HG03354 (cell line): ENCODE results near the gene SIKE1.
"Not testable (repeated sequence)": the region's sequence is repeated elsewhere in the genome, so short reads cannot be mapped to it uniquely, and the experiment has no call there.

Source experiments
- ATAC-seq: cut with Tn5 transposase; IDR thresholded peaks from one replicate; pipeline ENCODE4 v1.9.1; 2021; ENCODE audit warnings: mild to moderate bottlenecking; ENCODE audit not compliant: unreplicated experiment, poor library complexity, severe bottlenecking

SIKE1 gene

DNA sequence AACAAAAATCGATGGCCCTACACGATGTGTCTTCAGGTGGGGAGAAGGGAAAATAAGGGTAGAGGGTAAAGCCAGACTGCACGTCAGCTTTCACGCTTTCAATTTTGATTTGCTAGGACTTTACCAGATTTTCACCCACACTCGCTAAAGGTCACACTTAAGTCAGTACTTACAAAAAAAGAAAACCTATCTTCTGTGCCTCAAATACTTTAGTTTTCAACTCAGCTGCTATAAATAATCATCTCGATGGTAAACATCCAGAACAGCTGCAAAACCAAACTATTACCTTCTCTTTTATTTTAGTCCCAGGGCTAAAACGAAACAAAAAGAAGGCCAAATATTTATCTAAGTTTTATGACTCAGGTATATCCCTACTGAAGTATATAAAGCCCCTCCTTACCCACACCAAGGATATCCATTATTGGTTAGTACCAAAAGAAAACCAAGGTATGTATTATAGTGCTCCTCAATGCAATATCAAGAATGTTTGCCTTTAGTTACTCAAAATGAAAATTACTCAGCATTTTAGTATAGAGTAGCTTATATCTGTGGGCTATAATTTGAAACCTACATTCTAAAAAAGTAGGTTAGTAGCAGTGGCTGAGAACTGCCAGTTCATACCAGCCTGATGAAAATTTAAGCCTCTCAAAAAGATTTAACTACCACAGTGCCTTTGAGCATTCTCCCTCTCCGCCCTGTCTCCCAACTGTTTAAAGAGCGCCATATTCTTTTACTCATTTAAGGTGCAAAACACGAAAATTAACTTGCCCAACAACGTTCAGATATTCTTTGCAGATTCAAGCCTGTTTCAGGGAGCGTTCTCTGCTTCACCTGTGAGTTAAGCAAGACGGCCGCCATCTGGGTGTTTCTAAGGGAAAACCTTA, 24.2 kb downstream of the SIKE1 start:
- peak; percentile 26 for ATAC-seq

DNA sequence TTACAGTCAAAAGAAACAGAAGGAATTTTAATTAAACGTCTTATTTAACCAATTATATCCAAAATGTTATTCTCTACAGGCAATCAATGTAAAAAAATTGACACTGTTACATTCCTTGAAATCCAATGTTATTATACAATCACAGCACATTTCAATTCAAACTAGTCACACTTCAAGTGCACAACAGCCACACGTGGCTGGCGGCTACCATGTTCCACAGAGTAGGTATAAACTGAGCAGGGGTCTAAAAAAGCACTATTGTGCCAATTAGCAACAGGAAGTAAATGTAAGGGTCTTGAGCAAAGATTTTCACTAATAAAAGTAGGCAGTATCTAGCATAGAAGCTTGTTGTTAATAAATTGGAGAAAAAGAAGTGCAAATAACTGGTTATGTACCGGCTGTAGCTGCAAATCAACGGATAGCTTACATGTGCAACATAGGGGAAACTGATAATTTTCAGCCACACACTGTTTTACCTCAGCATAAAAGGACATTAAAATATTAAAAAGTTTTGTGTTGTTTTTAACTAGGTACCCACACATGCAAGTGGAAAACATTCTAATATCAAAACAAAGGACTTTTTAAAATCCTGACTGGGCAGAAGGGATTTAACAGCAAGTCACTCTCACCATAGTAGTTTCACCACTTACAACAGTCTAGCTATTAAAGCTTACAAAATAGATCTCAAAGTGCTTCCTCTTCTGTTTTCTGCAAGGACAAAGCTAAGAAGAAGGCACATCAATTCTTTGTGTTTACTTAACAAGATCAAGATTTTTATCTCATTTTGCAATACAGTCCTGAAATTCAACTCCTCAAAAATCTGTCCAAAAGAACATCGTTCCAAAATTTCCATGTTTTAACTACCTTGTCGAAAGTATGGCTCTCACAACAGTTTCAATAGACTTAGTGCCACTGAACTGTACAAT, 25.2 kb downstream of the SIKE1 start:
- no peak for ATAC-seq

GRCh38 chr1:114753702-114754101, 26.8 kb downstream of the SIKE1 start:
- not testable (repeated sequence) for ATAC-seq

DNA sequence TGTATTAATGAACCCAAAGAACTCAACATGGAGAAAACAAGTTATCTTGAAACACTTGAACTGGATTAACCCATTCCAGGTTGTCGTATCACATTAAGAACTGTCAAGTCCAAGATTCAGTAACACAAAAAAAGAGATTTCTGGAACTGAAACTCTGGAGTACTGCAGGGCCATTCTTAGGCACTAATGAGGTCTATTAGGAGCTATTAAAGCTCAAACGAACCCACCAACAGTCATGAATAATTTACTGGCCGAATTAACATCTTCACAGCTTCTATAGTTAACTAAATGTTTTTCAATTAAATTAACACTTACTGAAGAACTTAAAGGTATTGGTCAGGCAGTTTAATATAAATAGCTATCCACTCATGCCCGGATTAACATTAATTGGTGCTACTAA, 27.3 kb downstream of the SIKE1 start:
- no peak for ATAC-seq

DNA sequence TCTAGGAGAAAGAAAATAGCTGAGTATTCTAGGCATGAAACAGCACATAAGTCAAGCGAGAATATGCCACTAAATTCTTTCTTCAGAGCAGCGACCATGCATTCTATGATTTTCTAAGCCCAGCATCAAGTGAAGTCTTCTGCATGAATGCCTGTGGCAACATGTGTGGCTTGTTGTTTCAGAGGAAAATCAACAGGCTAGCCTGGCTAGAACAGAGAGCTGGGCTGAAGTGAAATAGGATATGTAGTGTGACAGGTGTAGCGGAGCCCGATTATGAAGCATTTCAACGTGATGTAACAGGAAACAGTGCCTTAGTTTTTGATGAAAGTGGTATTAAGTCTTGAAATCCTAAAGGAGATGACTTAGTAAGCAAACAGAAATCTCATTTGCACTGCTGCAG, 29.7 kb downstream of the SIKE1 start:
- no peak for ATAC-seq

- ATAC-seq: no peak
Observed at GRCh38 chr1:114749835-114750234, 30.6 kb downstream of the SIKE1 start.

GRCh38 chr1:114746450-114747121, 33.9 kb downstream of the SIKE1 start:
- ATAC-seq: no peak

DNA sequence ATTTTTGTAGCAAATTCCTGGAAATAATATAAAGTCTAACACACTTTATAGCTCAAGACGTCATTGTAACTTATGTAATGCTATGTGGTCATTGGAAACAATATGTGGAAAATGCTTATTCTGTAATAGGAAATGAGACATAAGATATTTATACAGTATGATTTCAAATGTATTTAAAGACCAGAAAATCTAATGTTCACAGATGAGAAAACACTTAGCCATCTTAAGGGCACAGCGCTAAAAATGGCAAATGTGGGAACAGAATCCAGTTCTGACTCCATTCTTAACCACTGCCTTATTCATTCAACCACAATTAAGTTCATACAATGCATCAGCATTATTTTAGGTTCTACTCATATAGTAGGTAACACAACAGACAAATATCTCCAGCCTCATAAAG, 35.2 kb downstream of the SIKE1 start:
- no peak for ATAC-seq

GRCh38 chr1:114741963-114742746, 38.3 kb downstream of the SIKE1 start:
- ATAC-seq: no peak

- no peak for ATAC-seq
Observed at GRCh38 chr1:114740331-114740730, 40.2 kb downstream of the SIKE1 start.

DNA sequence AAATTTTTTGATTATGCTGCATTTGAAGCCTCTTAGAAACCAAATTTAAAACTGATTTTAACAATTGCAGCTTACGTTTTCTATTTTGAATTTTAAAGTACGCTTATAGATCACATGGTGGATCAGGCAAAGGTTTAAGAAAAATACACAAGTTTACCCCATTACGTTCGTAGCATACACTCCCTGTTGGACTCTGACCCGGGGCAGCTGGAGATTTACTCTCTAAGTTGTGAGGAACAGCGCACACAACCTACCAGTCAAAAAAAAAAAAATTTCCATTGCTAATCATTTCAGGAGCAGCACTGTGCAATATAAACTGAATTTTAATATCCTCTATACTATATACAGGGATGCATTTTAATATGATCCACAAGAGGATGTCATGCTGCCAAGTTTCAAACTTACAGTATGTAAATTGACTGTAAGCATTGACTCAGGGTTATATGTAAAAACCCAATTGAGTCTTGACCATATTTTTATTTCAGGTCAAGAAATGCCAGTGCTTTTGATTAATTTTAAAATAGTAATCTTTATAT, 43.1 kb downstream of the SIKE1 start:
- no peak for ATAC-seq

DNA sequence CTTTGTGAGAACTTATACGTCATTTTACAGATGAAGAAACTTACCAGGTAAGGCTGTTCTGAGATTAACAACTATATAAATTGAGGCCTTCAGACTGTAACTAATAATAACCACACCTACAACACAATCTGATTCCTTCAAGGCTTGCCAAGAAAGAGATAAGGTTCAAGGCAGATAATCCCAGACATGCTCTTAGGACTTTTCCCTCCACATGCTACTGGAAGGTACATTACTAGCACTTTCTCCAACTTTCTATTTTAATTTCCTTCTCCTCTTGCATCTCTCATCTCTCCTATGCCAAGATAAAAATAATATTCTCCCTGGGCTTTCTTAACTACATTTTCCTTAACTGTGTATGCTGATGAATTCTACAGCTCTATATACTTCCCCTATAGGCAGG, 45.0 kb downstream of the SIKE1 start:
- ATAC-seq: no peak

DNA sequence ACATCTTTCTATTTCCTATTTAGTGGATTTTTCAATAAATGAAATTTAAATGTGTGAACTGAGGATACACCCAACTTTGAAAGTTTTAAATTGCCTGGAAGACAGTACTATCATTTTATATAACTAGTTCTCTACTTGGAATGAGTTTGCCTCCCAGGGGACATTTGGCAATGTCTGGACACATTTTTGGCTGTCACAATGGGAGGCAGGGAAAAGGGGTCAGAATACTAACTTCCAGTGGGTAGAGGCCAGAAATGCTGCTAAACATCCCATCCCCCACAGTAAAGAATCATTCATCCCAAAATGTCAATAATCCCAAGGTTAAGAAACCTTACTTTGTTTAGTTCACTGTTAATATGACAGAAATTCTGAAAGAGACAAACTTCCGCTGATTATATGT, 50.7 kb downstream of the SIKE1 start:
- no peak for ATAC-seq

- no peak for ATAC-seq
Observed at GRCh38 chr1:114728553-114728952, 51.9 kb downstream of the SIKE1 start.

DNA sequence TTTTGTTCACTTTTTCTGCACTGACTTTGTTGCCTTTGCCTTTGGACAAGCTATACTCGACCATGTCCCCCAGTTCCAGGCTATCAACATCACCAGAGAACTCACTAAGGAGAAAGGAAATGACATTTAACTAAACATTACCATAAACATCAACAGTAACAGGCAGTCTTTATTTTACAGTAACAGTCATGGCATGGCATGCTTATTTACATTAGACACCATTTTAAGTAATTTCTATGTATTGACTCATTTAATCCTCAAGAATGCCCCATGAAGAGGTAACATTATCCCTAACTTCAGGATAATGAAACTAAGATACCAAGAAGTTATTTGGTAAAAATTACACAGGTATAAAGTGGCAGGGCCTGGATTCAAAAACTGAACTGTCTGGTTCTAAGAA, 55.3 kb downstream of the SIKE1 start:
- no peak for ATAC-seq

DNA sequence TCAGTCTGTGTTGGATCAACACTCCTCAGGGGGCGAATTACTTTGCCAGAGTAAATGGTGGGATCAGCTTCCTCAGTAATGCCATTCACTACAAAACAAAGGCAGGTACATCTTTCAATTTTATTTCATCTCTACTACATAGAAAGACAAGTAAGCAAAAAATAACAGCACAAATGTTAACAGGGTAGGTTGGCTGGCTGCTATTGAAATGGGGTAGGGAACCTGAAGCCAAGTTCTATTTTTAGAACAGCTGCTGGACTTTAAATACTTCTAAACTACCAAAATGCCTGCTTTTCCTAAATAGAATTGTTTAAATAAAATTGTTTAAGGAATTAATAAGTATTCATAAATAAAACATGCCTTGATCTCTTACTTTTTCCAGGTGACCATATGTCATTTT, 56.6 kb downstream of the SIKE1 start:
- no peak for ATAC-seq

- ATAC-seq: no peak
Observed at GRCh38 chr1:114723457-114723856, 57.0 kb downstream of the SIKE1 start.

- no peak for ATAC-seq
Observed at GRCh38 chr1:114720492-114720891, 60.0 kb downstream of the SIKE1 start.
